ENCODE measurements around the gene AANAT.

The AANAT gene

DNA sequence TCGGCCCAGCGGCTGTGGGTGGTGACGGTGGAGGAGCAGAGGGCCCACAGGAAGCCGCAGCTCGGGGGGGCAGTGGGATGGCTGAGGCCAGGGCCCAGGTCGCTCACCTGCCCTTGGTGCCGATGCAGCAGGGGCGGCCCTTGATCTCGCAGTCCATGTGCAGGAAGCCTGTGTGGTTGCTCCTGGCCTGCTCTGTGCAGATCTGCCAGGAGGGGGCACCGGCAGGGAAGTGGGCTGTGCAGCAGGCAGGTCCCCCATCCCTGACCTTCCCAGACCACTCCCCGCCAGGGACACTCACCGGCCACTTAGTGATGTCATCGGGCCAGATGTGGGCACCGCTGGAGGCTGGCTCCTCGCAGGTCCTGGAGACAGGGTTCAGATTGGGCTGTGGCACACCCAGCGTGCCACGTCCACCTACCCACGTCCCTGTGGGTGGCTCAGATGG is 6.2 kb downstream of the AANAT start:
- H3K4me3 ChIP-seq (replicated peaks; ENCODE audit: low read depth, low read length): no peak overlapping the region
- DNase-seq (ENCODE audit: low read depth): no peak
- TF ChIP-seq, protein P1, sequence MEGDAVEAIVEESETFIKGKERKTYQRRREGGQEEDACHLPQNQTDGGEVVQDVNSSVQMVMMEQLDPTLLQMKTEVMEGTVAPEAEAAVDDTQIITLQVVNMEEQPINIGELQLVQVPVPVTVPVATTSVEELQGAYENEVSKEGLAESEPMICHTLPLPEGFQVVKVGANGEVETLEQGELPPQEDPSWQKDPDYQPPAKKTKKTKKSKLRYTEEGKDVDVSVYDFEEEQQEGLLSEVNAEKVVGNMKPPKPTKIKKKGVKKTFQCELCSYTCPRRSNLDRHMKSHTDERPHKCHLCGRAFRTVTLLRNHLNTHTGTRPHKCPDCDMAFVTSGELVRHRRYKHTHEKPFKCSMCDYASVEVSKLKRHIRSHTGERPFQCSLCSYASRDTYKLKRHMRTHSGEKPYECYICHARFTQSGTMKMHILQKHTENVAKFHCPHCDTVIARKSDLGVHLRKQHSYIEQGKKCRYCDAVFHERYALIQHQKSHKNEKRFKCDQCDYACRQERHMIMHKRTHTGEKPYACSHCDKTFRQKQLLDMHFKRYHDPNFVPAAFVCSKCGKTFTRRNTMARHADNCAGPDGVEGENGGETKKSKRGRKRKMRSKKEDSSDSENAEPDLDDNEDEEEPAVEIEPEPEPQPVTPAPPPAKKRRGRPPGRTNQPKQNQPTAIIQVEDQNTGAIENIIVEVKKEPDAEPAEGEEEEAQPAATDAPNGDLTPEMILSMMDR (IDR thresholded peaks at IDR 0.05; ENCODE audit: low read length, missing control alignments): peak; percentile 18

DNA sequence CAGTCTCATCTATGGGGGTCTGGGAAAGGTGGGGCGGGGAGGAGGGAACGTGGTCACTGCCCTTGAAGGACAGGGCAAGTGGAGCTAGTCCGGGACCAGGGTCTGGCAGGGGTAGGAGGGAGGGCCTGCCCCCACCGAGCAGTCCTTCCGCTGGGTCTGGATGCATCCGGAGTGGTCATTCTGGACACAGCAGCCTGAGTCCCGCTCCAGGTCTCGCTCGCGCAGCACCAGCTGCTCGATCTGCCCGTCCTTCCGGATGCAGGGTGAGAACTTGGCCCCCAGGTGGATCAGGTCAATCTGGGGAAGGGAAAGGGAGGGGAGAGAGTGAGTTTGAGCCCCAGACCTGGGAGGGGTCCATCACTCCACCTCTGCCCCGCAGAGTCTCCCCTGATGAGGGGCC is 6.8 kb downstream of the AANAT start:
- H3K4me3 ChIP-seq (replicated peaks; ENCODE audit: low read depth, low read length): no peak overlapping the region
- TF ChIP-seq, protein P1 (IDR thresholded peaks at IDR 0.05; ENCODE audit: low read length, missing control alignments): no peak
- no peak for DNase-seq (ENCODE audit: low read depth)

DNA sequence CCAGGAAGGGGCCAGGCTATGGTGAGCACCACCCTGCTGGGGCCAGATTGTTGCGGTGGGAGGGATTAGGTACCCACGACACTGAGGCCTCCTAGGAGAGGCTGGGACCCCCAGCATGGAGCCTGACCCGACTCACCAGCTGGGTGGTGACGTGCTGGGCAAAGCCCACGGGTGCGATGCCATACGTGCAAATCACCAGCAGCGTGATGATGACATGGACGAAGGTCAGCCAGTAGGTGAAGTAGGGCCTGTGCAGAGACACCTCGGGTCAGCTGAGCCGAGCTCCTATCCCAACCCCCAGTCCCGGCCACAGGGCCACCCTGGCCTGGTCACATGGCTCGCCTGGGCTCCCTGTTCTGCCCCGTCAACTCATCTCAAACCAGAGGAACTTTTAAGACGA is 7.5 kb downstream of the AANAT start:
- H3K4me3 ChIP-seq (replicated peaks; ENCODE audit: low read depth, low read length): no peak overlapping the region
- TF ChIP-seq, protein P1 (IDR thresholded peaks at IDR 0.05; ENCODE audit: low read length, missing control alignments): no peak
- no peak for DNase-seq (ENCODE audit: low read depth)

DNA sequence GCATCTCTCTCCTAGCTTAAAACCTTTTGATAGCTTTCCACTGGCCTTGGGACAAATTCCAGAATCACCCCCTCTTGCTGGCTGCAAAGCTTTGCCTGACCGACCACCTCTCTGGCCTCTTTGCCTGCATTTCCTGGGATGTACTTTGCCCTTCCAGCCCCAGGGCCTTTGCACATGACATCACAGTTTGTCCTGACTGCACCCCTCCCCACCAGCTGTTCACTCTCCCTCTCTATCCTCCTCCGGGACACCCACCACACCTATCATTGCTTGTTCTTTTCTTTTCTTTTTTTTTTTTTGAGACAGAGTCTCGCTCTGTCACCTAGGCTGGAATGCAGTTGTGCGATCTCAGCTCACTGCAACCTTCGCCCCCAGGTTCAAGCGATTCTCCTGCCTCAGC is 7.9 kb downstream of the AANAT start:
- DNase-seq (ENCODE audit: low read depth): no peak

DNA sequence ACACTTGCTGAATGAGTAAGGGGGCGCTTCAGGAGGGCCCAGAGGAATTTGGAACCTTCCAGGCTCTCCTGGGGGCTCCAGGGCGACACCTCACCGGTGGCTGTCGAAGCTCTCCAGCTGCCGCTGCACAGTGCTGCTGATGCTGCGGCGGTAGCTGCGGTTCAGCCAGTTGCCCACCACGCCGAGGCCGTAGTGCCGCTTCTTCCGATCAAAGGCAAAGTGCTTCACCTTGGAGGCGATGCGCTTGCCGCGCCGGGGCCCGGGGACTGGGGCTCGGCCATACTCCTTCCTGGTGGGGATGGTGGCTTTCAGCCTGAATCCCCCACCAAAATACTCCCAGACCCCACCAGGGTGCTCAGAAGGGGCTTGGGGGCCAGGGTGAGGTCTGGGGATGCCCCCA is 9.3 kb downstream of the AANAT start:
- no peak overlapping the region for H3K4me3 ChIP-seq (replicated peaks; ENCODE audit: low read depth, low read length)
- TF ChIP-seq, protein P1 (IDR thresholded peaks at IDR 0.05; ENCODE audit: low read length, missing control alignments): no peak
- no peak for DNase-seq (ENCODE audit: low read depth)

More for the DNA sequence above, 7.9 kb downstream of the AANAT start:
- H3K4me3 ChIP-seq (replicated peaks; ENCODE audit: low read depth, low read length): no peak overlapping the region
- TF ChIP-seq, protein P1 (IDR thresholded peaks at IDR 0.05; ENCODE audit: low read length, missing control alignments): no peak

DNA sequence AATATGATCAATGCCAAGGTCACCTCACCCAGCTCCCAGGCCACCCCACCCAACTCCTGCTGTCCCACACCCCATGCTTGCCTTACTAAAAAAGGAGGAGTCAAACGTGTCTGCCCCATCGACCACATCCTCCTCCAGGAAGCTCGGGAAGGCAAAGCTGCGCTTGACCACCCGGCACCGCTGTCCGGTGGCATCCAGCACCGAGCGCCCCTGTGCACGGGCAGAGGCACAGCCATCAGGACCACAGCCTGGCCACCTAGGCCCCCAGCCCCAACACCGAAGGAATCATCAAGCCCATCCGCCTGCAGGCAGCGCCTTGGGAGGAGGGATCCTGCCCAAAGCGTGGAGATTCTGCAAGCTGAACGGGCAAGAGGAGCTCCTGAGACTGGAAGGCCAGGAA is 10.2 kb downstream of the AANAT start:
- TF ChIP-seq, protein P1 (IDR thresholded peaks at IDR 0.05; ENCODE audit: low read length, missing control alignments): no peak
- no peak overlapping the region for H3K4me3 ChIP-seq (replicated peaks; ENCODE audit: low read depth, low read length)
- DNase-seq (ENCODE audit: low read depth): no peak

DNA sequence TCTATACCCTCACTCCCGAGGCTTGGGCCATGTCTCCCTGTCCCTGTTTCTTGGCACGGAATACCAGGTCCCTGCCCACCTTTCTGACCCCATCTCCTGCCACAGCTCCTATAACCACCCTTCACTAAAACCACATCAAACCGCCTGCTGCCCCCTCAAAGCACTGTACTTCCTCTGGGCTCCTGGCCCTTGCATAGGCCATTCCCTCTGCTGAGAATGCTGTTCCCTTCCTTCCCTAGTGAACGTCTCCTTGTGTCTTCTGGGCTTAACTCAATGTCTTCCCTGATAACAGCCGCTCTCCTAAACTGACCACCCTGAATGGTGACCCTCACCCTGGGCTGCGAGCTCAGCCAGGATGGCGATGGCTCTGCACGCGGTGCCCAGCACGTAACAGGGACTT is 10.7 kb downstream of the AANAT start:
- TF ChIP-seq, protein P1 (IDR thresholded peaks at IDR 0.05; ENCODE audit: low read length, missing control alignments): no peak
- DNase-seq (ENCODE audit: low read depth): no peak
- no peak overlapping the region for H3K4me3 ChIP-seq (replicated peaks; ENCODE audit: low read depth, low read length)

Data from fibroblast of pulmonary artery (primary cell).